Nephron progenitor cell (in vitro differentiated cells): ENCODE measurements around the gene TM4SF20.

Experiments
- DNase-seq: peaks from one replicate; pipeline ENCODE4 v3.0.0; 2021
- H3K27ac Mint-ChIP-seq: 2 replicates; pipeline ENCODE4 v1.8.0; 2021; ENCODE audit warnings: mild to moderate bottlenecking, moderate library complexity, mixed read lengths
- H3K27me3 Mint-ChIP-seq: 2 replicates; pipeline ENCODE4 v1.8.0; 2021; ENCODE audit warnings: mild to moderate bottlenecking, low read depth, mixed read lengths; ENCODE audit not compliant: poor library complexity
- H3K36me3 Mint-ChIP-seq: 2 replicates; pipeline ENCODE4 v1.8.0; 2021; ENCODE audit warnings: low read depth, mixed read lengths
- H3K4me1 Mint-ChIP-seq: 2 replicates; pipeline ENCODE4 v1.8.0; 2021; ENCODE audit warnings: mixed read lengths
- H3K4me3 Mint-ChIP-seq: 2 replicates; pipeline ENCODE4 v1.8.0; 2021; ENCODE audit warnings: mild to moderate bottlenecking, moderate library complexity, mixed read lengths
- H3K9me3 Mint-ChIP-seq: 2 replicates; pipeline ENCODE4 v1.8.0; 2021; ENCODE audit warnings: mild to moderate bottlenecking, moderate library complexity, mixed read lengths
- TF ChIP-seq, protein P1 (sequence below): fragments of 200-600 bp; sonication (generic); IDR thresholded peaks from 2 replicates; pipeline ENCODE4 v1.5.0; 2021; ENCODE audit warnings: antibody characterized with exemption

The TM4SF20 gene

GRCh38 chr2:227374158-227374557 is 4.9 kb downstream of the TM4SF20 start:
- Mint-ChIP-seq H3K4me1 (peaks cover 12% of the 10 kb centered on the region), H3K36me3 (no peaks in the 10 kb centered on the region), H3K4me3 (no peak overlapping the region), H3K27ac (no peak overlapping the region), H3K27me3 (peaks cover 3% of the 10 kb centered on the region), H3K9me3 (no peaks in the 10 kb centered on the region)
- DNase-seq, result no peak
- TF ChIP-seq, protein P1, sequence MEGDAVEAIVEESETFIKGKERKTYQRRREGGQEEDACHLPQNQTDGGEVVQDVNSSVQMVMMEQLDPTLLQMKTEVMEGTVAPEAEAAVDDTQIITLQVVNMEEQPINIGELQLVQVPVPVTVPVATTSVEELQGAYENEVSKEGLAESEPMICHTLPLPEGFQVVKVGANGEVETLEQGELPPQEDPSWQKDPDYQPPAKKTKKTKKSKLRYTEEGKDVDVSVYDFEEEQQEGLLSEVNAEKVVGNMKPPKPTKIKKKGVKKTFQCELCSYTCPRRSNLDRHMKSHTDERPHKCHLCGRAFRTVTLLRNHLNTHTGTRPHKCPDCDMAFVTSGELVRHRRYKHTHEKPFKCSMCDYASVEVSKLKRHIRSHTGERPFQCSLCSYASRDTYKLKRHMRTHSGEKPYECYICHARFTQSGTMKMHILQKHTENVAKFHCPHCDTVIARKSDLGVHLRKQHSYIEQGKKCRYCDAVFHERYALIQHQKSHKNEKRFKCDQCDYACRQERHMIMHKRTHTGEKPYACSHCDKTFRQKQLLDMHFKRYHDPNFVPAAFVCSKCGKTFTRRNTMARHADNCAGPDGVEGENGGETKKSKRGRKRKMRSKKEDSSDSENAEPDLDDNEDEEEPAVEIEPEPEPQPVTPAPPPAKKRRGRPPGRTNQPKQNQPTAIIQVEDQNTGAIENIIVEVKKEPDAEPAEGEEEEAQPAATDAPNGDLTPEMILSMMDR, result no peak

- TF ChIP-seq, protein P1, result no peak
- Mint-ChIP-seq H3K27me3 (peaks cover 3% of the 10 kb centered on the region), H3K4me3 (no peak overlapping the region), H3K36me3 (no peaks in the 10 kb centered on the region), H3K27ac (no peak overlapping the region), H3K4me1 (peaks cover 12% of the 10 kb centered on the region), H3K9me3 (no peaks in the 10 kb centered on the region)
- DNase-seq, result no peak
These were observed 5.7 kb downstream of the TM4SF20 start for GRCh38 chr2:227373389-227373788.

- Mint-ChIP-seq H3K36me3 (no peaks in the 10 kb centered on the region), H3K9me3 (no peaks in the 10 kb centered on the region), H3K4me1 (peaks cover 9% of the 10 kb centered on the region), H3K27me3 (no peaks in the 10 kb centered on the region), H3K4me3 (no peak overlapping the region), H3K27ac (no peak overlapping the region)
- no peak for DNase-seq
- TF ChIP-seq, protein P1, result no peak
These were observed 8.3 kb downstream of the TM4SF20 start for GRCh38 chr2:227370791-227371312.

DNA sequence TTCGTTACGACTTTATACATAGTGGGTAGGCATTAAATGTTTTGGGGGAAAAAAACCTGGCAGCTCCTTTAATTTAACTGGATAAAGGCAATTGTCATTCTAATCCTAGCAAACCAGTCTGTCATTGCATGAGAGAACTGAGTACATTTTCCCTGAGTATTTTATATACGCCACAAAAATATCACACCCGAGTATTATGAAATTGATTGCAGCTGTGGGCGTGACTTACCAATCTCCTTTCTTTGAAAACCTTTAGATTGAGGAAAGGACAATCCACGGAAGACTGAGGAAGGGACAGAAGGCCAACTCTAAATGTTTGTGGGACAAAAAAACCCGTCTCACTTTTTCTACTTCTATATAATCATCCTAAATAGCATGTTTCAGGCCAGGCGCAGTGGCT is 9.0 kb downstream of the TM4SF20 start:
- DNase-seq, result no peak
- Mint-ChIP-seq H3K27me3 (no peaks in the 10 kb centered on the region), H3K4me1 (peaks cover 9% of the 10 kb centered on the region), H3K27ac (no peak overlapping the region), H3K9me3 (no peaks in the 10 kb centered on the region), H3K36me3 (no peaks in the 10 kb centered on the region), H3K4me3 (no peak overlapping the region)
- TF ChIP-seq, protein P1, result no peak

DNA sequence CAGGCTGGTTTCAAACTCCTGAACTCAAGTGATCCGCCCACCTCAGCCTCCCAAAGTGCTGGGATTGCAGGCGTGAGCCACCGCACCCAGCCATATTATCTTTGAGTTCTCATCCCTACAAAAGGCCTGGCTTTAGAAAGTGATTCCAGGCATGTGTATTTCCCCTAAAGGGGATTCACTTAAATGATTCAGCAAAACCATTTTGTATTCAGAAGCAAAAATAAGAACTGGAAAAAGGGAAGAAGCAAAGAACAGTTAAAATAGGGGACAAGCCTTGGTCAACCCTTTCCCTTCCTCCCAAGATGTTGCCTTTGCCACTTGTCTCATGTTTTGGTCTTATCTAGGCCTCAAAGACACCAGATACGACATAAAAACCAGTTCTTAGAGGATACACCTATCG is 10.5 kb downstream of the TM4SF20 start:
- Mint-ChIP-seq H3K9me3 (no peaks in the 10 kb centered on the region), H3K27me3 (no peaks in the 10 kb centered on the region), H3K4me1 (peaks cover 9% of the 10 kb centered on the region), H3K4me3 (no peak overlapping the region), H3K36me3 (no peaks in the 10 kb centered on the region), H3K27ac (no peak overlapping the region)
- TF ChIP-seq, protein P1, result no peak
- DNase-seq, result no peak

DNA sequence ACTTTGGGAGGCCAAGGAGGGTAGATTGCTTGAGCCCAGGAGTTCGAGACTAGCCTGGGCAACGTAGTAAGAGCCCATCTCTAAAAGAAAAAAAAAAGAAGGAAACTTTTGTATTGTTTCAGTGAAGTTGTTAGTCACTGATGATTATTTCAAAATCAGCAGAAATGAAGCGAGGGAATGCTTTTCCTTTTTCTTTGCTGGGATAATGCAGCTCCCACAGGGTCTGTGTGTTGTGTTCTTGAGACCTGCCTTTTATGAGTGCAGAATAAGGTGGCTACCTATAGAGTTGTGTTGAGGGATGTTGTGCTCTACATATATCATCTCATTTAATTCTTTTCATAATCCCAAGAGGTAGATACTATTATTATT is 11.7 kb downstream of the TM4SF20 start:
- Mint-ChIP-seq H3K4me3 (no peak overlapping the region), H3K27ac (no peak overlapping the region), H3K9me3 (no peaks in the 10 kb centered on the region), H3K4me1 (peaks cover 5% of the 10 kb centered on the region), H3K27me3 (no peaks in the 10 kb centered on the region), H3K36me3 (no peaks in the 10 kb centered on the region)
- DNase-seq, result no peak
- TF ChIP-seq, protein P1, result no peak
